Activated CD8-positive, alpha-beta T cell treated with anti-CD3 and anti-CD28 coated beads for 36 hours (primary cell): Measurements from ENCODE around the gene LYPD6. TPM values are rescaled to one million over a fixed set of nuclear protein-coding genes. Genes with fewer than 3 reads are reported as not detected.

ENCODE experiments used
- ATAC-seq: fragments of 200-7000 bp; cut with Tn5 transposase; one replicate; pipeline ENCODE4 v1.10.0; 2021; ENCODE audit warnings: mild to moderate bottlenecking, moderate library complexity
- CTCF ChIA-PET: fragments of 350-600 bp; sonication (Branson Sonifier 250); formaldehyde crosslinking; loops from one replicate; lab custom pipeline; 2021; ENCODE audit warnings: antibody characterized with exemption; lab: Charles Lee
- POLR2A ChIA-PET: fragments of 350-600 bp; sonication (Branson Sonifier 250); formaldehyde crosslinking; loops from one replicate; lab custom pipeline; 2021; ENCODE audit warnings: antibody characterized with exemption; lab: Charles Lee
- DNase-seq: peaks from one replicate; pipeline ENCODE4 v3.0.0-alpha.2; 2020
- H3K27ac Mint-ChIP-seq: one replicate; pipeline ENCODE4 v1.8.0; 2021; ENCODE audit warnings: mild to moderate bottlenecking, mixed read lengths
- H3K27me3 Mint-ChIP-seq: one replicate; pipeline ENCODE4 v1.8.0; 2021; ENCODE audit warnings: mixed read lengths
- H3K36me3 Mint-ChIP-seq: one replicate; pipeline ENCODE4 v1.8.0; 2021; ENCODE audit warnings: low read depth, mixed read lengths
- H3K4me1 Mint-ChIP-seq: one replicate; pipeline ENCODE4 v1.8.0; 2021; ENCODE audit warnings: low read depth, mixed read lengths
- H3K4me3 Mint-ChIP-seq: one replicate; pipeline ENCODE4 v1.8.0; 2021; ENCODE audit warnings: mild to moderate bottlenecking, moderate library complexity, mixed read lengths
- H3K9me3 Mint-ChIP-seq: one replicate; pipeline ENCODE4 v1.8.0; 2021; ENCODE audit warnings: mixed read lengths
- CTCF ChIP-seq: fragments of 200-600 bp; IDR thresholded peaks from one replicate; pipeline ENCODE4 v1.8.0; 2022; ENCODE audit warnings: antibody characterized with exemption, mild to moderate bottlenecking
- intact Hi-C: fragments of 100-400 bp; cut with micrococcal nuclease; formaldehyde crosslinking; loops from one replicate; pipeline ENCODE4 v1.10.0; 2022
- total RNA-seq, 2 experiments: library from RNA; stranded (reverse); gene quantifications; one replicate each; pipeline ENCODE4 v1.2.3, GENCODE V29; 2021

Gene LYPD6
- total RNA-seq, 2 experiments from 2014 or later = not detected

- intact Hi-C loops = no loop called here
- no peak for ATAC-seq
- Mint-ChIP-seq H3K27ac (no peak overlapping the region), H3K36me3 (no peaks in the 10 kb centered on the region), H3K4me1 (no peaks in the 10 kb centered on the region), H3K4me3 (no peak overlapping the region), H3K27me3 (peaks cover 3% of the 10 kb centered on the region), H3K9me3 (peaks cover 3% of the 10 kb centered on the region)
- POLR2A ChIA-PET = no interaction called here
- no peak for TF ChIP-seq CTCF
- CTCF ChIA-PET = no interaction called here
- no peak for DNase-seq
Measured at GRCh38 chr2:149410701-149411484, 80.5 kb downstream of the LYPD6 start.

DNA sequence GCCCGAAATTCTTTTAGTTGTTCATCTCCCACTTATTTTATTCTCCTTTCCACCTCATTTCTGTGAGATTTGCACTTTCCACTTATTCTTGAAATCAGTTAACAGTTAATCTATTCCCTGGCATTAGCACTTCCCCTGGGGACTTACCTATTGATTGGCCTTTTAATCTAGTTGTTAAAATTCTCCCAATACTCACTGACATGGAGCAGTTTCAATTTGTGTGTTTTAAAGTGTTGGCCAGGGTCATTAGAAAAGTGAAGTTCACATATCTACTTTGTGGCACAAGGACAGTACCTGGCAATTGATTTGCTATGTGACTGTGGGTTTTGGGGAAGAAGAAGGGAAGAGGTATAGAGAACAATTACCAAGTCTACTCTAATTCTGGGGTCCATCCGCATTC lies 83.1 kb downstream of the LYPD6 start:
- POLR2A ChIA-PET = no interaction called here
- no peaks in the 10 kb centered on the region for H3K36me3 Mint-ChIP-seq
- CTCF ChIA-PET = no interaction called here

DNA sequence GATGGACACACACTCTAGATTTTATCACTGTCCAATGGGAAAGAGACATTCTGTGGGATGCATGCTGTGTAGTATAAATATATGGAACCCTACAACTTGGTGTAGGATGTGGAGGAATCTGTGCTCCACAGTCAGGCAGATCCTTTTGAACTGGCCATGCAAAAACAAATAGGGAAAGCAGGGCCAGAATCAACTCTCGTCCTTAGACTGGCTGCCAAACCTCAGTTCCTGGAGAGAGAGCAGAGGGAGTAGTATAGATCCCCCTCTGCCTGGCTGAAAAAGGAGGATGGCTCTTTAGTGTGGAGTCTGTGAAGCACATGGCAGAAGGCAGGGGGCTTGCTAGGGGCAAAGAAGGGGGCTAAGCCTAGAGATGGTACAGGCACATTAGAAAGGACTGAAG lies 84.7 kb downstream of the LYPD6 start:
- Mint-ChIP-seq H3K27ac (no peak overlapping the region), H3K4me1 (no peaks in the 10 kb centered on the region), H3K36me3 (no peaks in the 10 kb centered on the region), H3K4me3 (no peak overlapping the region), H3K9me3 (no peaks in the 10 kb centered on the region), H3K27me3 (no peaks in the 10 kb centered on the region)
- ChIA-PET CTCF (no interaction called here), POLR2A (no interaction called here)
- intact Hi-C loops = no loop called here
- no peak for TF ChIP-seq CTCF
- ATAC-seq = no peak
- DNase-seq = no peak

More for the DNA sequence above, 83.1 kb downstream of the LYPD6 start:
- Mint-ChIP-seq H3K27me3 (peaks cover 2% of the 10 kb centered on the region), H3K9me3 (peaks cover 3% of the 10 kb centered on the region), H3K27ac (no peak overlapping the region), H3K4me1 (no peaks in the 10 kb centered on the region), H3K4me3 (no peak overlapping the region)
- no peak for TF ChIP-seq CTCF
- DNase-seq = no peak
- intact Hi-C loops = no loop called here
- no peak for ATAC-seq

DNA sequence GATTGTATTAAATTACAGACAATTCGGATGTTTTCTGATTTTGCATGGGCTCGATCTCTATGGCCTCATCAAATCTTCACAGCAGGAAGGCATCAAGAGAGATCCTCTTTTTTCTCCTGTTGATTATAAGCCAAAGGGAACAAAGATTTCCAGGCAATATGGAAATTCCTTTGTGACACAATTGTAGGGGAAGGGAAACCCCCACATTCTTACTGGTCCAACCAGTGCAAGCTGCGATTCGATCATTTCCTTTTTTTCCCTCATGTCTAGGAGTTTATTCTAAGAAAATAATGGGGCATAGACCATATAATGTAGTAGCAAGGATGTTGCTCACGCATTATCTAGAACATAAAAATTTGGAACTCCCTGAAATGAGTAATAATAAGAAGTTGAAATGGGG lies 87.7 kb downstream of the LYPD6 start:
- ATAC-seq = no peak
- H3K27me3 Mint-ChIP-seq = no peaks in the 10 kb centered on the region
- no peak for TF ChIP-seq CTCF
- intact Hi-C loops = no loop called here
- ChIA-PET POLR2A (no interaction called here), CTCF (no interaction called here)
- H3K36me3 Mint-ChIP-seq = no peaks in the 10 kb centered on the region
- no peaks in the 10 kb centered on the region for H3K9me3 Mint-ChIP-seq
- H3K4me1 Mint-ChIP-seq = no peaks in the 10 kb centered on the region
- H3K4me3 Mint-ChIP-seq = no peak overlapping the region
- H3K27ac Mint-ChIP-seq = no peak overlapping the region
- no peak for DNase-seq

- POLR2A ChIA-PET = no interaction called here
Measured at GRCh38 chr2:149420053-149420963, 89.9 kb downstream of the LYPD6 start.

More at GRCh38 chr2:149420053-149420963, 89.9 kb downstream of the LYPD6 start:
- H3K9me3 Mint-ChIP-seq = no peaks in the 10 kb centered on the region
- no peak overlapping the region for H3K27ac Mint-ChIP-seq
- no peaks in the 10 kb centered on the region for H3K4me1 Mint-ChIP-seq
- H3K36me3 Mint-ChIP-seq = no peaks in the 10 kb centered on the region
- ATAC-seq (no peak), DNase-seq (no peak)
- intact Hi-C loops = no loop called here
- CTCF ChIA-PET = interaction anchor here (1.3 kb wide), 1 partner anchor 141 kb away, joined by 3 read pairs; no protein-coding TSS in a partner anchor
- no peak for TF ChIP-seq CTCF
- H3K27me3 Mint-ChIP-seq = peaks cover 4% of the 10 kb centered on the region
- H3K4me3 Mint-ChIP-seq = no peak overlapping the region
